Endothelial cell of umbilical vein (primary cell): Measurements from ENCODE around the gene KSR1. TPM values are rescaled to one million over a fixed set of nuclear protein-coding genes. Genes with fewer than 3 reads are reported as not detected.

Experiments used
- BruUV-seq: library from RNA; stranded (reverse); fragments of 400-500 nt; replicated peaks from 2 replicates; lab custom pipeline; 2021; lab: Mats Ljungman, UMichigan
- CTCF ChIA-PET: fragments of 300-600, 350-600 bp; sonication (Branson Sonifier 250); formaldehyde crosslinking; loops from one replicate; lab custom pipeline; 2021; ENCODE audit warnings: antibody characterized with exemption, inconsistent platforms; lab: Charles Lee
- POLR2A ChIA-PET: fragments of 300-600, 350-600 bp; sonication (Branson Sonifier 250); formaldehyde crosslinking; loops from one replicate; lab custom pipeline; 2021; ENCODE audit warnings: antibody characterized with exemption, inconsistent platforms; lab: Charles Lee
- DNase-seq: peaks from one replicate; pipeline ENCODE4 v3.0.0-alpha.2; 2011; ENCODE audit warnings: low read depth, low spot score
- FAIRE-seq: peaks from 2 replicates; lab custom pipeline; 2011; peaks lifted over from hg19 to GRCh38; lab: Jason Lieb, UNC
- H2AFZ ChIP-seq: 2 replicates; pipeline ENCODE4 v1.6.0; 2012; ENCODE audit warnings: low read depth, low read length, control low read depth, inconsistent platforms
- H3K27ac ChIP-seq: 2 replicates; pipeline ENCODE4 v1.5.1; 2011; ENCODE audit warnings: low read depth, mild to moderate bottlenecking, control low read depth, low read length, moderate library complexity; ENCODE audit not compliant: insufficient read depth
- H3K27me3 ChIP-seq, 2 experiments: 2 replicates each; pipeline versions ENCODE4 v1.6.0 to v1.6.1; 2011; ENCODE audit warnings: low read length in 2 of 2, mixed read lengths in 1 of 2; ENCODE audit not compliant: control insufficient read depth in 2 of 2, insufficient read depth in 2 of 2
- H3K36me3 ChIP-seq, 2 experiments: 2 replicates in 1 of 2; 3 replicates in 1 of 2; pipeline ENCODE4 v1.5.1; 2011; ENCODE audit warnings: low read length in 2 of 2, mild to moderate bottlenecking in 1 of 2, moderate library complexity in 1 of 2; ENCODE audit not compliant: control insufficient read depth in 2 of 2, insufficient read depth in 2 of 2; ENCODE audit errors: extremely low read depth in 1 of 2
- H3K4me1 ChIP-seq: 3 replicates; pipeline ENCODE4 v1.5.1; 2011; ENCODE audit warnings: mild to moderate bottlenecking, low read length; ENCODE audit not compliant: control insufficient read depth, insufficient read depth; ENCODE audit errors: extremely low read depth
- H3K4me2 ChIP-seq: 2 replicates; pipeline ENCODE4 v1.6.1; 2011; ENCODE audit warnings: low read length, control low read depth, mixed read lengths; ENCODE audit not compliant: insufficient read depth
- H3K4me3 ChIP-seq, 3 experiments: fragments of 200-600 bp in 1 of 3; sonication (generic), shearing (Covaris generic) in 1 of 3; replicated peaks in 1 of 3; 2 replicates each; pipeline ENCODE4 v1.5.1; 2011 to 2016; ENCODE audit warnings: control low read depth in 3 of 3, low read length in 3 of 3, mild to moderate bottlenecking in 2 of 3, inconsistent platforms in 1 of 3, low read depth in 1 of 3, moderate library complexity in 1 of 3; ENCODE audit not compliant: insufficient read depth in 1 of 3
- H3K79me2 ChIP-seq: 2 replicates; pipeline ENCODE4 v1.6.0; 2012; ENCODE audit warnings: low read length, inconsistent platforms; ENCODE audit not compliant: control insufficient read depth, insufficient read depth
- H3K9ac ChIP-seq: replicated peaks from 2 replicates; pipeline ENCODE3; 2011; ENCODE audit warnings: low read length, control low read depth; ENCODE audit not compliant: insufficient read depth; ENCODE audit errors: extremely low read depth
- H3K9me1 ChIP-seq: replicated peaks from 3 replicates; pipeline ENCODE4 v1.6.0; 2011; ENCODE audit warnings: mild to moderate bottlenecking, low read length; ENCODE audit not compliant: control insufficient read depth, insufficient read depth; ENCODE audit errors: extremely low read depth
- H3K9me3 ChIP-seq: replicated peaks from 2 replicates; pipeline ENCODE4 v1.5.1; 2012; ENCODE audit warnings: low read length, inconsistent platforms; ENCODE audit not compliant: control insufficient read depth, insufficient read depth
- H4K20me1 ChIP-seq: replicated peaks from 2 replicates; pipeline ENCODE3; 2011; ENCODE audit warnings: mild to moderate bottlenecking, low read length; ENCODE audit not compliant: control insufficient read depth, insufficient read depth; ENCODE audit errors: extremely low read depth
- EZH2 ChIP-seq: IDR thresholded peaks from 2 replicates; pipeline ENCODE4 v1.6.1; 2012; ENCODE audit warnings: borderline replicate concordance, low read depth, mild to moderate bottlenecking, moderate library complexity, low read length, inconsistent platforms; ENCODE audit not compliant: severe bottlenecking
- FOS ChIP-seq: IDR thresholded peaks from 2 replicates; pipeline ENCODE4 v1.6.1; 2011; ENCODE audit warnings: mild to moderate bottlenecking, low read length, moderate library complexity, borderline replicate concordance; ENCODE audit not compliant: insufficient read depth
- GATA2 ChIP-seq: IDR thresholded peaks from 2 replicates; pipeline ENCODE4 v1.7.0; 2011; ENCODE audit warnings: low read depth, mild to moderate bottlenecking, moderate library complexity, mixed read lengths, low read length; ENCODE audit not compliant: insufficient read length, insufficient read depth
- JUN ChIP-seq: IDR thresholded peaks from 2 replicates; pipeline ENCODE4 v1.6.1; 2011; ENCODE audit warnings: borderline replicate concordance, low read depth; ENCODE audit not compliant: insufficient read length, insufficient read depth
- MAX ChIP-seq: IDR thresholded peaks from 2 replicates; pipeline ENCODE4 v1.6.1; 2011; ENCODE audit not compliant: insufficient read depth, insufficient read length
- MYC ChIP-seq: IDR thresholded peaks from one replicate; pipeline ENCODE4 v1.6.1; 2011; ENCODE audit warnings: mild to moderate bottlenecking, low read depth, low read length
- POLR2A ChIP-seq: IDR thresholded peaks from 2 replicates; pipeline ENCODE4 v1.6.1; 2012; ENCODE audit warnings: low read depth, mild to moderate bottlenecking, control low read depth, low read length
- POLR2AphosphoS5 ChIP-seq: IDR thresholded peaks from 2 replicates; pipeline ENCODE4 v1.6.1; 2012; ENCODE audit warnings: low read depth, mild to moderate bottlenecking, control low read depth, low read length, moderate library complexity; ENCODE audit not compliant: insufficient read depth
- dilution Hi-C: fragments of 300-500 bp; cut with MboI; formaldehyde crosslinking; loops from one replicate; pipeline ENCODE4 v1.15.0; 2019; ENCODE audit warnings: low sequenced_read_pairs; ENCODE audit not compliant: extremely low pct_ligation_motif_present
- intact Hi-C: fragments of 100-400 bp; cut with micrococcal nuclease; formaldehyde crosslinking; loops from one replicate; pipeline ENCODE4 v1.10.0; 2022
- polyA plus RNA-seq, 4 experiments: library from polyadenylated mRNA; depleted of rRNA in 3 of 4; stranded (reverse) in 3 of 4; unstranded in 1 of 4; fragments of >200 nt; gene quantifications; 2 replicates each; pipeline versions ENCODE4 v1.2.1 to v1.2.3, GENCODE V29; 2011 to 2012; ENCODE audit warnings: missing spikeins in 1 of 4
- total RNA-seq: library from RNA; stranded (reverse); gene quantifications from 2 replicates; pipeline ENCODE4 v1.2.3, GENCODE V29; 2021
- TF ChIP-seq, protein P1 (sequence below), 2 donors: IDR thresholded peaks; 1 replicate in 1 of 2; 2 replicates in 1 of 2; pipeline ENCODE4 v1.5.1; 2011; ENCODE audit warnings: low read length in 2 of 2, mild to moderate bottlenecking in 2 of 2, moderate library complexity in 2 of 2, control low read depth in 1 of 2, inconsistent platforms in 1 of 2, low read depth in 1 of 2; ENCODE audit not compliant: insufficient read depth in 1 of 2; ENCODE audit errors: extremely low read depth in 1 of 2

Gene KSR1
- total and polyA plus RNA-seq, 2 donors (not counting 3 experiments of a cell fraction or from before 2014, with no cell fraction given), result 35.4 to 80.2 TPM

GRCh38 chr17:27646232-27646631 lies 190.0 kb downstream of the KSR1 start:
- Histone ChIP-seq H3K36me3 (no peaks in the 10 kb centered on the region), H3K4me2 (no peak overlapping the region), H3K4me1 (no peaks in the 10 kb centered on the region), H3K9ac (no peak overlapping the region), H3K79me2 (no peaks in the 10 kb centered on the region), H2AFZ (no peak overlapping the region), H4K20me1 (no peaks in the 10 kb centered on the region), H3K9me1 (no peaks in the 10 kb centered on the region), H3K4me3 (no peak overlapping the region), H3K27ac (no peak overlapping the region), H3K27me3 (no peaks in the 10 kb centered on the region), H3K9me3 (no peaks in the 10 kb centered on the region)
- ChIA-PET CTCF (interaction anchor here (0.8 to 1.3 kb wide), 3 partner anchors 32 to 43 kb away, joined by 3 to 7 read pairs (median 4); no protein-coding TSS in a partner anchor), POLR2A (no interaction called here)
- intact Hi-C loops (no loop called here), dilution Hi-C loops (no loop called here)
- no peak for DNase-seq
- FAIRE-seq, result no peak
- TF ChIP-seq, protein P1, sequence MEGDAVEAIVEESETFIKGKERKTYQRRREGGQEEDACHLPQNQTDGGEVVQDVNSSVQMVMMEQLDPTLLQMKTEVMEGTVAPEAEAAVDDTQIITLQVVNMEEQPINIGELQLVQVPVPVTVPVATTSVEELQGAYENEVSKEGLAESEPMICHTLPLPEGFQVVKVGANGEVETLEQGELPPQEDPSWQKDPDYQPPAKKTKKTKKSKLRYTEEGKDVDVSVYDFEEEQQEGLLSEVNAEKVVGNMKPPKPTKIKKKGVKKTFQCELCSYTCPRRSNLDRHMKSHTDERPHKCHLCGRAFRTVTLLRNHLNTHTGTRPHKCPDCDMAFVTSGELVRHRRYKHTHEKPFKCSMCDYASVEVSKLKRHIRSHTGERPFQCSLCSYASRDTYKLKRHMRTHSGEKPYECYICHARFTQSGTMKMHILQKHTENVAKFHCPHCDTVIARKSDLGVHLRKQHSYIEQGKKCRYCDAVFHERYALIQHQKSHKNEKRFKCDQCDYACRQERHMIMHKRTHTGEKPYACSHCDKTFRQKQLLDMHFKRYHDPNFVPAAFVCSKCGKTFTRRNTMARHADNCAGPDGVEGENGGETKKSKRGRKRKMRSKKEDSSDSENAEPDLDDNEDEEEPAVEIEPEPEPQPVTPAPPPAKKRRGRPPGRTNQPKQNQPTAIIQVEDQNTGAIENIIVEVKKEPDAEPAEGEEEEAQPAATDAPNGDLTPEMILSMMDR (IDR thresholded peaks at IDR 0.05; ENCODE audit: extremely low read depth in 1 of 2, insufficient read depth in 1 of 2, low read depth in 1 of 2, low read length in 2 of 2), result no peak
- TF ChIP-seq EZH2 (no peak), MAX (no peak), MYC (no peak), POLR2AphosphoS5 (no peak), GATA2 (no peak), FOS (no peak), POLR2A (no peak), JUN (no peak)
- BruUV-seq, result no TSS peak
